Measurements from ENCODE around the gene ZMYM3. TPM values are rescaled to one million over a fixed set of nuclear protein-coding genes. Genes with fewer than 3 reads are reported as not detected.

The ZMYM3 gene
- total RNA-seq, result 12.7 and 13.2 TPM in 2 replicates

GRCh38 chrX:71254092-71254963, at the start of gene ZMYM3:
ZMYM3 (minus strand) TSS chrX:71254140; CDS start chrX:71253255, 885 bp downstream.

DNA sequence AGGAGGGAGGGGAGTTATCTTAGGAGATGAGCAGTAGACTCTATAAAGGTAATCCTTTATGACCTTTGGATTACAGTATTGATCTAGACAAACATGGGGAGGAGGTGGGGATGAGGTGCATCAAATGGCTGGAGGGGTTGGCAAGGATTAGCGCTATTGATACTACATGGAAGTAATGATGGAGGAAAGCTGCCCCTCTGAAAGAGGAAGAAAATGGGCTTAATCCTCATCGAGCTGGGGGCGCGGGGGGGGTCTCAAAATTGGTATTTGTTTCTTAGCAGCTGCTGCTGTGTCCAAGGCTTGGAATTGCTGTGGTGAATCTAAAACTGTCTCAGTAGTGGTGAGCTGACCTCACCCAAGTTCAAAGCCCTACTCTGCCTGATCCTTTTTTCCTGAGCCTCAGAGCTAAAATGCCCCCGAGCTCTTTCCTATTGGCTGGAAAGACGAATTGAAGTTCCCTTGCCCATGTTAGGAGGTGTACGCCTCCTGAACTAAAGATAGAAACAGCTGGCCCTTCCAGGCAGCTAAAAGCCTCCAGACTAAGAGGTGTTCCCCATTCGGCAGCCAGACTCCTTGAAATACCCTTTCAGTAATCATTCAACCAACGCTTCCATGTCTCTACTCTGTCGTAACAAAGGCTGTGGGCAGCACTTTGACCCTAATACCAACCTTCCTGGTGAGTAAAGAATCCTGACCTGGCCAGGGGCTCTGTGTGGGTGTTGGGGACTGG, 47.4 kb upstream of the ZMYM3 start, which contains the start of gene ITGB1BP2:
Gene ITGB1BP2 (plus strand): TSS at position 556 of the 730 bp plus-strand sequence. CDS start 57 bp downstream, at position 613.

GRCh38 chrX:71283403-71284143, 29.6 kb upstream of the ZMYM3 start, which contains the start of gene NONO:
NONO (plus strand) TSS chrX:71283635; CDS start chrX:71290638, 7,003 bp downstream.

DNA sequence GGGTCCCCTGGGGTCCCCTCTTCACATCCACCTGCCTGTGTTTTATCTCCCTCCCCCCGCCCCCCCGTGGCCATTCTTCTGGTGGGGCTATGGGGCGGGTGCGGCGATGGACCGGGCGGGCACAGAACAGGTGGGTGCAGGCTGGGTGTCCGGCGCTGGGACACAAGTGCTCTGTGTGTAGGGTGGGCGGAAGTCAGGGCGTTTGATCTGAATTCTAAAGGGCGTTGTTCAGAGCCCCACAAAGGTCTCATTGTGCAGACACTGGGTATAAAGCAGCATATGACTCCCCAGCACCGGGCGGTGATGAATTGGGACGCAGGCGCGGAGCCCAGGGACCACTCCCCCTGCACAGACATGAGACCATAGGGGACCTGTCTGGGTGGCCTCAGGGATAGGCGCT, 31.0 kb downstream of the ZMYM3 start, which contains the start of gene GJB1:
Gene GJB1 (plus strand): TSS at position 296 of the 400 bp plus-strand sequence. CDS start 484 bp downstream, outside the sequence.

Other genes with a start within 250 kb of the ZMYM3 start
- gene SNX12, start 185.8 kb downstream of the ZMYM3 start, total RNA-seq, result 48.9 and 49.6 TPM in 2 replicates
- 2.6 and 3.3 TPM in 2 replicates for gene FOXO4, start 158.3 kb downstream of the ZMYM3 start, total RNA-seq
- gene CXorf65, start 147.4 kb downstream of the ZMYM3 start, total RNA-seq, result not detected in 2 replicates
- gene IL2RG, start 142.6 kb downstream of the ZMYM3 start, total RNA-seq, result not detected in 2 replicates
- gene MED12, start 135.5 kb downstream of the ZMYM3 start, total RNA-seq, result 20.6 and 24.4 TPM in 2 replicates
- gene NLGN3, start 109.3 kb downstream of the ZMYM3 start, total RNA-seq, result 0.20 and 0.37 TPM in 2 replicates
- gene GJB1, start 30.9 kb downstream of the ZMYM3 start, total RNA-seq, result not detected in 2 replicates
- gene NONO, start 29.5 kb upstream of the ZMYM3 start, total RNA-seq, result 330 and 392 TPM in 2 replicates
- 0.98 and 1.8 TPM in 2 replicates for gene ITGB1BP2, start 47.6 kb upstream of the ZMYM3 start, total RNA-seq
- gene TAF1, start 112.2 kb upstream of the ZMYM3 start, total RNA-seq, result 27.2 and 29.7 TPM in 2 replicates